ENCODE results near the gene CR1. TPM values are rescaled to one million over a fixed set of nuclear protein-coding genes. Genes with fewer than 3 reads are reported as not detected.
A peak's percentile ranks its signal among the peaks of the same experiment; 100 is the strongest.

The CR1 gene
- total and polyA plus RNA-seq, 9 of the 15 experiments (the other 6 are each of a cell fraction or from before 2014, with no cell fraction given), result 0.07 to 0.47 (median 0.18) TPM

DNA sequence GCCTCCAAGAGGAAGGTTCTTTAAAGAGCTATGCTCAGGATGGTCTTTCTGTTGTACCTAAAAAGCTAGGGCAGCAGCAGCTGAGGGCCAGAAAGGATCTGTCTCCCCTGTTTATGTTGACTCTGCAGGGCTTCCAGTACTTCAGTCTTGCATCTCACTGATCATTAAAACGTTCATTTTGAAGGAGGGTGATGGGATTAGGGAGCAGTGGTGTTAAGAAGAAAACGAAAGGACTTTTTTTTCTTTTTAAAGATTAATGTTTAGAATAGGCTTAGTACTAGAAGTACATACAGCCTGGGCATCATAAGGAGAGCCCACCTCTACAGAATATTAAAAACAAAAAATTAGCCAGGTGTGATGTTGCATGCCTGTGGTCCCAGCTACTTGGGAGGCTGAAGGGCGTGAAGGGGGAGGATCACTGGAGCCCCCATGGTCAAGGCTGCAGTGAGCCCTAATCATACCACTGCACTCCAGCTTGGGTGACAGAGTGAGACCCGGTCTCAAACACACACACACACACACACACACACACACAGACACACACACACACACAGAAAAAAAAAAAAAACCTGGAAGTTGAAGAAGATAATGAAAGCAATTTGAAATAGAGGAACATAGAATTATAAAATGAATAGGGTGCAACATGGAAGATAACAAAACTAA is 151.8 kb downstream of the CR1 start (continued):
- peak in 1 of 2 experiments; percentile 13 for TF ChIP-seq AFF1 (IDR thresholded peaks at IDR 0.05; ENCODE audit: low read depth in 1 of 2, partially characterized antibody in 2 of 2)
- TF ChIP-seq PHB2 (IDR thresholded peaks at IDR 0.05; ENCODE audit: low read depth), result peak; percentile 49; the same call in 1 of the 2 replicates
- peak in 1 of 2 experiments; percentile 42; a peak in 1 of 4 replicates for TF ChIP-seq HDAC1 (IDR thresholded peaks at IDR 0.05)
- peak; percentile 62; the same call in 1 of the 2 replicates for TF ChIP-seq ZBTB2 (IDR thresholded peaks at IDR 0.05)
- TF ChIP-seq, protein P1, sequence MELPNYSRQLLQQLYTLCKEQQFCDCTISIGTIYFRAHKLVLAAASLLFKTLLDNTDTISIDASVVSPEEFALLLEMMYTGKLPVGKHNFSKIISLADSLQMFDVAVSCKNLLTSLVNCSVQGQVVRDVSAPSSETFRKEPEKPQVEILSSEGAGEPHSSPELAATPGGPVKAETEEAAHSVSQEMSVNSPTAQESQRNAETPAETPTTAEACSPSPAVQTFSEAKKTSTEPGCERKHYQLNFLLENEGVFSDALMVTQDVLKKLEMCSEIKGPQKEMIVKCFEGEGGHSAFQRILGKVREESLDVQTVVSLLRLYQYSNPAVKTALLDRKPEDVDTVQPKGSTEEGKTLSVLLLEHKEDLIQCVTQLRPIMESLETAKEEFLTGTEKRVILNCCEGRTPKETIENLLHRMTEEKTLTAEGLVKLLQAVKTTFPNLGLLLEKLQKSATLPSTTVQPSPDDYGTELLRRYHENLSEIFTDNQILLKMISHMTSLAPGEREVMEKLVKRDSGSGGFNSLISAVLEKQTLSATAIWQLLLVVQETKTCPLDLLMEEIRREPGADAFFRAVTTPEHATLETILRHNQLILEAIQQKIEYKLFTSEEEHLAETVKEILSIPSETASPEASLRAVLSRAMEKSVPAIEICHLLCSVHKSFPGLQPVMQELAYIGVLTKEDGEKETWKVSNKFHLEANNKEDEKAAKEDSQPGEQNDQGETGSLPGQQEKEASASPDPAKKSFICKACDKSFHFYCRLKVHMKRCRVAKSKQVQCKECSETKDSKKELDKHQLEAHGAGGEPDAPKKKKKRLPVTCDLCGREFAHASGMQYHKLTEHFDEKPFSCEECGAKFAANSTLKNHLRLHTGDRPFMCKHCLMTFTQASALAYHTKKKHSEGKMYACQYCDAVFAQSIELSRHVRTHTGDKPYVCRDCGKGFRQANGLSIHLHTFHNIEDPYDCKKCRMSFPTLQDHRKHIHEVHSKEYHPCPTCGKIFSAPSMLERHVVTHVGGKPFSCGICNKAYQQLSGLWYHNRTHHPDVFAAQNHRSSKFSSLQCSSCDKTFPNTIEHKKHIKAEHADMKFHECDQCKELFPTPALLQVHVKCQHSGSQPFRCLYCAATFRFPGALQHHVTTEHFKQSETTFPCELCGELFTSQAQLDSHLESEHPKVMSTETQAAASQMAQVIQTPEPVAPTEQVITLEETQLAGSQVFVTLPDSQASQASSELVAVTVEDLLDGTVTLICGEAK (IDR thresholded peaks at IDR 0.05), result 0 out of 2 replicates have a peak, but pooled peaks have one; percentile 18
- TF ChIP-seq, protein P1 (CRISPR knock-in tag; IDR thresholded peaks at IDR 0.05), result no peak
- no peak for TF ChIP-seq ZBTB9 (CRISPR knock-in tag; IDR thresholded peaks at IDR 0.05)
- TF ChIP-seq ZNF3 (CRISPR knock-in tag; IDR thresholded peaks at IDR 0.05), result no peak
- TF ChIP-seq MAFG (tag; conservative IDR thresholded peaks at IDR 0.05), result 0 out of 2 replicates have a peak, but pooled peaks have one; percentile 20
